Medulla oblongata (tissue), 1 donor: ENCODE results near the gene LCP1.
"Not testable (repeated sequence)": the region's sequence is repeated elsewhere in the genome, so short reads cannot be mapped to it uniquely, and the experiment has no call there.

Experiments used
- DNase-seq: peaks from one replicate; pipeline ENCODE4 v3.0.0-alpha.2; 2015; ENCODE audit errors: extremely low spot score

Gene LCP1, protein sequence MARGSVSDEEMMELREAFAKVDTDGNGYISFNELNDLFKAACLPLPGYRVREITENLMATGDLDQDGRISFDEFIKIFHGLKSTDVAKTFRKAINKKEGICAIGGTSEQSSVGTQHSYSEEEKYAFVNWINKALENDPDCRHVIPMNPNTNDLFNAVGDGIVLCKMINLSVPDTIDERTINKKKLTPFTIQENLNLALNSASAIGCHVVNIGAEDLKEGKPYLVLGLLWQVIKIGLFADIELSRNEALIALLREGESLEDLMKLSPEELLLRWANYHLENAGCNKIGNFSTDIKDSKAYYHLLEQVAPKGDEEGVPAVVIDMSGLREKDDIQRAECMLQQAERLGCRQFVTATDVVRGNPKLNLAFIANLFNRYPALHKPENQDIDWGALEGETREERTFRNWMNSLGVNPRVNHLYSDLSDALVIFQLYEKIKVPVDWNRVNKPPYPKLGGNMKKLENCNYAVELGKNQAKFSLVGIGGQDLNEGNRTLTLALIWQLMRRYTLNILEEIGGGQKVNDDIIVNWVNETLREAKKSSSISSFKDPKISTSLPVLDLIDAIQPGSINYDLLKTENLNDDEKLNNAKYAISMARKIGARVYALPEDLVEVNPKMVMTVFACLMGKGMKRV

DNA sequence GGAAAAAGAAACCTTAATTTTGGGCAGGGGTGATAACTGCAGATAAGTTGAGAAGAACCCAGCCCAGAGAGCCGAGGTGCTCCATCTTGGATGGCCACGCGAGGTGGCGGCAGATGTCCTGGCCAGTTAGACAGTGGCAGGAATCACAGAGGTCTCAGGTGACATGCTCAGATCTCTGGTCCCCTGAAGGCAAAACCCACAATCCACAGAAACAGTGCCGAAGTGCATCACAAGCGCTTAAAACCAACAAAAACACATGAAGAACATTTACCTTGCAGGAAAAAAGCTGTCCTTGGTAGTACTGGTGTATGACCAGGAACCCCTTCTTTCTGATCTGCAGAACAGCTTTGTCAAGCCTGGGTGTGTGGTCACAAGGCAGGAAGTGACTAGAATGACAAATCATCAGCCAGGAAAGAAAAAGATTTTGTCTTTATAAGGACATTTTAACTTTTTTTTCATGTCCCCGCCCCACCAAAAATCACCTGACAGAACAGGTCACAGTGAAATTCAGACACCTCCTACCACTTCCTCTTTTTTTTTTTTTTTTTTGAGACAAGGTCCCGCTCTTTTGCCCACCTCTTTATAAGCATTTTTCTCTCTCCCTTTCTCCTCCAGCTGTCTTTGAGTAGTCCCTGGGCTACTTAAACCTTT is at the start of gene LCP1:
Gene LCP1, minus strand, starts transcription at position 338 of the 651 bp plus-strand sequence. CDS start 22,515 bp downstream, outside the sequence.
- peak; percentile 63 for DNase-seq

DNA sequence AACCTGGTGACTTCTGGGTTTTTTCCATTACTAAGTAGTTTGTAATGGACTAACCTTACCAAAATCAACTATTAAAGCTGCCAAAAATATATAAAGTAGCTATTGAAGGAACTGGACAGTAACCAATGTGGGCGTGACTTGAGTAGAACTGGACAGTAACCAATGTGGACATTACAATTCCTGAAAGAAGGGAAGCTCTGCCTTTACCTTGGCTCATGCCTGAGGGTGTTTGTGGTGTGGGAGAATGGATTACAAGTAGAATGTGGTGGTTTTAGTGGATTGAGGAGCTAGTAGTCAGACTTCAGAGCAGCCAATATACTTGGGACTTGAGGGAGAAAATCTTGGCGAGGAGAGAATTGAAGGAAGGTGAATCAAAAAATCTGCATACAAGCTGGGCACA is 47.3 kb upstream of the LCP1 start:
- DNase-seq, result no peak

DNA sequence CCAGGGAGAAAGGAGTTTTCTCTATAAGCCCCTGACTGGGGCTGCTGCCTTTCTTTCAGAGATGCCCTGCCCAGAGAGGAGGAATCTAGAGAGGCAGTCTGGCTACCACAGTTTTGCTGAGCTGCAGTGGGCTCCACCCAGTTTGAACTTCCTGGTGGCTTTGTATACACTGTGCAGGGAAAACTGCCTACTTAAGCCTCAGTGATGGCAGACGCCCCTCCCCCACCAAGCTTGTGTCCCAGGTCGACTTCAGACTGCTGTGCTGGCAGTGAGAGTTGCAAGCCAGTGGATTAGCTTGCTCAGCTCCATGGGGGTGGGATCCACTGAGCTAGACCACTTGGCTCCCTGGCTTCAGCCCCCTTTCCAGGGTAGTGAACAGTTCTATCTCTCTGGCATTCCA is 38.3 kb upstream of the LCP1 start:
- not testable (repeated sequence) for DNase-seq

DNA sequence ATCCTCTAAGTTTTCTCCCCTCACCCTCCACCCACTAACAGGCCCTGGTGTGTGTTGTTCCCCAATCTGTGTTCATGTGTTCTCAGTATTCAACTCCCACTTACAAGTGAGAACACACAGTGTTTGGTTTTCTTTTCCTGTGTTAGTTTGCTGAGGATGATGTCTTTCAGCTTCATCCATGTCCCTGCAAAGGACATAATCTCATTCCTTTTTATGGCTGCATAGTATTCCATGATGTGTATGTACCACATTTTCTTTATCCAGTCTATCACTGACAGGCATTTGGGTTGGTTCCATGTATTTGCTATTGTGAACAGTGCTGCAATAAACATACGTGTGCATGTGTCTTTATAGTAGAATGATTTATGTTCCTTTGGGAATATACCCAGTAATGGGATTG is 32.8 kb upstream of the LCP1 start:
- DNase-seq, result not testable (repeated sequence)

DNA sequence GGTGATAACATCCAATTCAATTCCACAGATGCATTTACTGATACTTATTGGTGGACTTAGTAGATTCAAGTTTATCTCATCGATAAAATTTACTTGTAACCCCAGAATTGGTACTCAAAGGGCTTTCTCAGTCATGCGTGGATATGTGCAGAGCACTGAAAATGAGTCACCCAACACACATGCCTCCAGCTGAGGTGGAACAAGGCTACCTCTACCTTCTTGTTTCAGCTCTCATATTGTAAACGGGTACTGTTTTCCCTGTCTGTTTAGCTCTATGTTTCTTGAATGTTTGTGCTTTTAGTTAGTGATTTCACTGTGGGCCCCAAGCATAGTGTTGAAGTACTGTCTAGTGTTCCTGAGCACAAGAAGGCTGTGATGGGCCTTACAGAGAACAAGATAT is 31.3 kb upstream of the LCP1 start:
- peak; percentile 13 for DNase-seq

DNA sequence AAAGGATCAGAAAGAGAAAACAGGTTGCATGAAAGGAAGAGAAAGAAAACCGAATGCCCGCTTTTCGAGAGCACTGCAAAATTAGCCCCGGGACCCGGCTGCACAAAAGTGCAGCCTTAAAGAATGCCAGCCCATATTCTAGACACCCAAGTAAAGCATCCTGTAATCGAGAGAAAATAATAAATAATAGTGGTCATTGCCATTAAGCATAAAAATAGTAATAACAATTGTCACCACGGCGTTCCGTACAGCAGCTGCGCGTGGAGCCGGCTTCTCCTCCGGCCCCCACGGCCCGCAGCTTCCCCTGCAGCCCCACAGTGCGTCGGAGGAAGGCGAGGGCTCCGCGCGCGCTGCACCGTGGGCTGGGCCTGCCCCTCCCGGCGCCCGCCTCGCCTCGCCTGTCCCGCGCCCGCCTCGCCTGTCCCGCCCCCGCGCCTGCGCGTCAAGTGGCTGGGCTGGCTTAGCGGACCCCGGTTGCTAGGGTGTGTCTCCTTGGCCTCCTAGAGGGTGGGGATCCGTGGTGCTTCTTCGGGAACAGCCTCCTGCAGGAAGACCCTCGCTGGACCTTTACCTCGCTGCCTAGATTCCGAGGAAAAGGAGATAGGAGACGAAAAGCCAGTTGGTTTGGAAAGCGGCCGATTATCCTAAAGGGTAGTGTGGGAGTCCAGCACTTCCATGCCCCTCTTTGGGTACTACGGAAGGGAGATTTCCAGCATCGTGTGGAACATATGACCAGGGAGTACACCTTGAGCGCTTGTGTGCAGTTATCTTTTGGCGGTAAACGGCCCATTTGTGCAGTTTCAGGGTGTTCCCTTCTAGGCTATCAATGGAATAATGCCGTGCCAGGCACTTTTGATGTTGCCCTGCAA is 29.7 kb upstream of the LCP1 start, which contains the start of gene LRRC63:
Gene LRRC63, plus strand, starts transcription at position 446 of the 869 bp plus-strand sequence. CDS start 1,107 bp downstream, outside the sequence.
- peak; percentile 89 for DNase-seq

DNA sequence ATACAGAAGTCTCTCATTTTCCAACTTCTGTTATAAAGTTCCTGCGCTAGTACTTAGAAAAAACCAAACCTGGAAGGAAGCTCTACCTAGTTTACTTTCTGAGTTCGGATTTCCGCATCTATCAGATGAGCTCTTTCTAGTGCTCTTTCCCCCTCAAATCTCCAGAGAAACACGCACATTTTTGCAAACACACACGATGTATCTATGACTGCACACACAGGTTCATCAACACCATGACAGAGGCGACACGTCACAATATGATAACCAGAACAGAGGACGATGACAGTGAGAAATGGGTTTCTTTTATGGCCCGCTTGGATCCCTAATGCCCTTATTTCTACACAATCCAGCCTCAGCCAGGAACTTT is 29.1 kb upstream of the LCP1 start:
- peak; percentile 44 for DNase-seq

DNA sequence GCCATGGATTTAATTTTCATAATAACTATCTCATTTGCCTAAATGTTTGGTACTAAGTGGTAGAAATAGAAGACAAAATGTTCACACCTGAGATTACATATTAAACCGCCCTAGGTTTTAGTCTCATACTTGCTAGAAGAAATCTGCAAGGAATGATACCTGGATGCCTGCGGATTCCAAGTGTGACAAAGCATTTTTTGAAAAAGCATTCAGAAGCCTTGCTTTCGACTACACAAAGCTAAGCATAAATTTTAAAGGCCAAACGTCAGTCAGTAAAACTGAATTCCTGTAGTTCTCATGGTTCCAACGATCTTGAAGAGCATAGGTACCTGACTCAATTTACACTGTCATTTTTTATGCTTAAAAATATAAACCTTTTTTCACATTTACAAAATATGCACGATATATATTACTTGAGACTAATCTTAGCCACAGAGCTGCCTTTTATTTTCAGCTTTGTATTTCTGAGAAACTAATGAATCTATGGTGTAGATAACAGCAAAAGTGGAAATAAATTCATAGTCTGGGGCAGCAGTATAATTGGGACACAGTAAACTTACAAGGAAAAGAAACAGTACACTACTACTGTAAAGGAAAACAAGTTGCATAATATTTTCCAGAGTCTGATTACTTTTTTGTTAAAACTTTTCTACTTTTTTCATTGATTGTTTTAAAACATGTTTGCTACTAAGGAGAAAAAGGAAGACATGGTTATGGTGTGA is 28.5 kb upstream of the LCP1 start:
- peak; percentile 14 for DNase-seq

DNA sequence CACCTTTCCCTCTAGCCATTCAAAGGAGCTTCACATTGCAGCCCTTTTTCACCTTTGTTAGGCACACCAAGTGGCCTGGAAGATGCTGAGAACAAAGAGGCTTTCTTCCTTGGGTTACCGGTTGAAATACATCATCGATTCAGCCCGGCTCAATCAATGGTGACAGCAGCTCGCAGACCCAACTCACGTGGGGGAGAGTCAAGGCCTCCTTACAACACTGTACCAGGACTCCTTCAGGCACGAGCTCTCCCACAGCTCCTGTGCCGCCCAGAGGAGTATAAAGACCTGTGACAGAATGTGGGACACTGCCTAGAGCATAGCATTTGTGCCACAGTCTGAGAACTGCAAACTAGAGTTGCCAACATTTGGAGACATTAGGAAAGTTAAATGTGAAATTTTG is 25.9 kb upstream of the LCP1 start:
- peak; percentile 14 for DNase-seq

DNA sequence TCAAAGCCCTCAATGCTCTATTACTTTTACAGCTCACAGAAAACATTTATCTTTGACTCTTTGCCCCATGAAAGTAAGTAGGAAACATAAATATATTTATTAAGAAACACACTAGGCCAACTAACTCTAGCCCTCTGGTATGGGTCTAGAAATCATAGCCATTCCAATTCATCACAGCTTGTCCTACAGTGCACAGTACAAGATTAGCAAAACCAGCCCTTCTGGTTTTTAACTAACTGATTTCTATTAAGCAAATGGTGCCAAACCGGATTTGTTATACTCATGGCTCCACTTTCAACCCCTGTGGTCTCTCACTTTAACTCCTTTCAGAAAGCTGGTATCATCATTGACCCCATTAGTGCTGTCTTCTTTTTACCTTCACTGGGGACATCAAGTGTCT is 24.2 kb upstream of the LCP1 start:
- DNase-seq, result no peak

DNA sequence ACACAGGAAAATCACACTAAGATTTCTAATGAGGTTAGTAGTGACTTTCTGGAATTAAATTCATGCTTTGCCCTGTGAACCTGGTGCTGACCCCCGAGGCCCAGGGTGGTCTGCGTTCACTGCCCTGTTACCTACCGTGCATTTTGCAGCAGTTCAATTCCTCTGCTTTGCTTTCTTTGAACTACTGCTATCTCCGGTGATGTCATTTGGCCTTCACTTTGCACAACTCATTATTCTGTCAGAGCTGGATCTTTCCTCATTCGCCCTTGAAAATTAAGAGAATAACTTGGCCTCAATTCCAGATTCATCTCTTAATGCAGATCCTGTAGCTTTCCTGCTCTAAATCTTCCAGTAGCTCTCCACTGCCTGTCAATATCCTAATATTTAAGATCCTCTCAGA is 21.0 kb upstream of the LCP1 start:
- no peak for DNase-seq

DNA sequence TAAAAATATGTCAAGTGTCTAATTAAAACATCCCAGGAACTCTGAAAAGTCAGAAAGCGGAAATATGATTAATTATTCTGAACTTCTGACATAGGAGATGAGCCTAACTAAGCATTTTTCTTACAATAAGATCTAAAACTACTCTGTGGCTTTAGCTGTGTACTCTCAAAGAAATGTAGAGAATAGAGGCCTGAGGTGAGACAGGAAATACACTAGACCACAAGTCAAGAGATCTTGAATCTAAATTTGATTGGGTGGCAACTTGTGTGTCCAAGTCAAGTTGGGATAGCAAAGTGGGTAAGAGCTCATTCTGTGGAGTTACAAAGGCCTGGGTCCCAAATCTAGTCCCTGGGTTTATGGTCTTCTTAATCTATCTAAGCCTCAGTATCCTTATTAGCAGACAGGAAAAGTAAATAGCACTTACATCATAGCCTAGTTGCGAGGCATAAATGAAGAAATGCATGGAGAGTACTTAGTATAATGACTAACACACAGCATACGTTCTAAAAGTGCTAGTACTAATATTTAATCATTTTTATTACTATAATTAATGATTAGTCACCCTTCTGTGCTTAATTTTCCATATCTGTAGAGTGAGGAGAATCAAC is 20.3 kb upstream of the LCP1 start:
- DNase-seq, result no peak

DNA sequence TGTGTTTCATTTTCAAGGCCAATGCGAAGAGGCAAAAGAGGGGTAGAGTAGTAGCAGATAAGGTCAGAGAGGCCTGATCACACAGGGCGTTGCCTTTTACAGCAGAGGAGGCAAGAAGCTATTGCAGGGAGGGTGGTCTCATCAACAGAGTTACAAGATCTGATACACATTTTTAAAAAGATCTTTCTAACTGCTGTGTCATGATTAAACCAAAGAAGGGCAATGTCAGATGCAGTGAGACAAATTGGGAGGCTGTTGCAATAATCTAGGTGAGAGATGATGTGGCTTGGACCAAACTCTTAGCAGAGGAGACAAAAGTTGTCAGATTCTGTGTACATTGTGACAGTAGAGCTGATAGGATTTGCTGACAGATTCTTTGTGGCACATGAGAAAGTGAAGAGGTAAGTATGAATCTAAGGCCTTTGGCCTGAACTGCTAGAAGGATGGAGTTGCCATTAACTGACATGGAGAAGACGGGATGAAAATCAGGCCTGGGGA is 16.8 kb upstream of the LCP1 start:
- DNase-seq, result no peak

DNA sequence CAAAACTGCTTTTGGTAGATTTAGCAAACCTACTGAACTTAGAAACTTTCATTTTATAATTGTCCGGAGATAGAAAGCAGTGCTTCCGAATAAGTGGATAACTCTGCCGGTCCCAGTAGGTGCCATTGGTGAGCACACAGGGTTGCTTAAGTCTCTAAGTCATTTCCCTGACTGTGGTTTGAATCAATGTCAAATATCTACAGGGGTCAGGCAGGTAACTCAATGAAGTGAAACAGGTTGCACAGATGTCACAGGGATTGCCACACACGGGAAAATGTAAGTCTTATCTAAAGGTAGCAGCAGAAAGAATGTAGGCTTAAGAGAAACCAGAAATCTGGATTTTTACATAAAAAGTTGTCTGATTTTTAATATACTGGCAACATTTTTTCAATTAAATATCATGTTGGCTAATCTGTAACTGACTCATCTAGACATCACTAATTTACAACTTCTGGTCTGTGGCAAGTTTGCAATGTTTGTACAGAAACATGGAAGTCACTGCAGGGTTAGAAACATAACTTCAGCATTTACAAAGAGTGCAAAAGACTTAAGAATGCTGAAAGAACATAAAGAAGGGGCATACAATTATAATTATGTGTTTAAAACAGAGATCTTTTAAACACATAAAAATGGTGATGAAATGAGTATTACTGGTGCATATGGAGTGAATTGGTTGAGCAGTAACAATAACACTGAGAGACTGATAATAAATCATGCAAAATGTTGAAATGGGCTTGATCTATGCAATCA is 15.5 kb upstream of the LCP1 start:
- no peak for DNase-seq

DNA sequence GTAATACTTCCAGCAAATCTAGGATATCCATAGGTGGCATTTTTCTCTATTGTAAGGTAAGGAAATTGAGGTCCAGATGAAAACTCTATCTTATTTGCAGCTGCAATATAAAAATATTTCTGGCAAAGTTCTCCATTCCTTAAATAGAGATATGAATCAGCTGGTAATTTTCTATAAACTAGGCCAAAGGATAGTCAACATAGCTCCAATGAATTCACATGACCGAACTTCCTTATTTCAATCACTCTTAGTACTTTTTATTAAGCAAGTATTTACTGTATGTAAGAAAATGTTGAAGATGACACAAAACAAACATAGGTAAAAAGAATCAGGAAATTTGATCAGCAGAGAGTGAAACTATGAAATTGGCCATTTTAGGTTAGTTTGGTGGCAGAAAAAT is 13.0 kb upstream of the LCP1 start:
- DNase-seq, result no peak

DNA sequence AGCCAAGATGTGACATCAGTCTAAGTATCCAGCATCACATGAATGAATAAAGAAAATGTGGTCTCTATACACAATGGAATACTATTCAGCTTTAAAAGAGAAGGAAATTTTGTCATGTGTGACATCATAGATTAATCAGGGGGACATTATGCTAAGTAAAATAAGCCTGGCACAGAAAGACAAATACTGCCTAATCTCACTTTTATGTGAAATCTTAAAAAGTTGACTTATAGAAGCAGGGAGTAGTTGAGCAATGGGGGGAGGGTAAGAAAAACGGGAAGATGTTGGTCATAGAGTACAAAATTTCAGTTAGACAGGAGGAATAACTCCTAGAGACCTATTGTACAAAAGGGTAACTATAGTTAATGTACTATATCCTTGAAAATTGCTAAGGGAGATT is 10.4 kb upstream of the LCP1 start:
- DNase-seq, result no peak

DNA sequence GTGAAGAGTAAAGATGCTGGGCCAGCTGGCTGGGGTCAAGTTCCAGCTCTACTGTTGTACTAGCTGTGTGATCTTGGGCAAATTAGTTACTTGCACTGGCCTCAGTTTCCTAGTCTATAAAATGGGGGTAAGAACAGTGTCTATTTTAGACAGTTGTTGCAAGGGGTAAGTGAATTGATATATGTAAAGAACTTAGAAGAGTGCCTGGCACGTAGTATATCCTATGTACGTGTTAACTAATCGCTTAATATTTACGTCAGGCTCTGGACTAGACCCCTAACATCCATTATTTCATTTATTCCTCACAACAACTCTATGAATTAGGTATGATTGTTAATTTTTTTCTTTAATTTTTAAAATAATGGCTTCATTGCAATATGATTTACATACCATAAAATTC is 3.7 kb upstream of the LCP1 start:
- DNase-seq, result no peak

DNA sequence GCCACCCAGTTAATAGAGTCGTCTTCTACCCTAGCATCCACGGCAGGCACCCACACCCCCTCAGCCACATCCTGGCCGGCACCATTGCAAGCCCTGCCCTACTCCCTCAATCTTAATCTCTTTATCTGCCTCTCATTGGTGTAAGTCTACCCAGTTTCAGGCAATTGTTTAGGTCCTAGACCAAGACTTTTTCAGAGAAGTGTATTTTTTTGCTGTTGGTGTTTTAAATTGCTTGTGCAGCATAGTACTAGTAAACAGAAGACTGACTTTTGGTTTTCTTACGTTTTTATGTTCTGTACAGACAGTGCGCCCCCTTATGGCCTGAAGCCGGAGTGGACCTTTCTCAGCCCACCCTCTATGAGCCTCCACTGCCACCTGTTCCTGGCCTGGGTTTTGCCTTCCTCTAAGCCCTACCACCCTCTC is 2.3 kb upstream of the LCP1 start:
- DNase-seq, result peak; percentile 51

DNA sequence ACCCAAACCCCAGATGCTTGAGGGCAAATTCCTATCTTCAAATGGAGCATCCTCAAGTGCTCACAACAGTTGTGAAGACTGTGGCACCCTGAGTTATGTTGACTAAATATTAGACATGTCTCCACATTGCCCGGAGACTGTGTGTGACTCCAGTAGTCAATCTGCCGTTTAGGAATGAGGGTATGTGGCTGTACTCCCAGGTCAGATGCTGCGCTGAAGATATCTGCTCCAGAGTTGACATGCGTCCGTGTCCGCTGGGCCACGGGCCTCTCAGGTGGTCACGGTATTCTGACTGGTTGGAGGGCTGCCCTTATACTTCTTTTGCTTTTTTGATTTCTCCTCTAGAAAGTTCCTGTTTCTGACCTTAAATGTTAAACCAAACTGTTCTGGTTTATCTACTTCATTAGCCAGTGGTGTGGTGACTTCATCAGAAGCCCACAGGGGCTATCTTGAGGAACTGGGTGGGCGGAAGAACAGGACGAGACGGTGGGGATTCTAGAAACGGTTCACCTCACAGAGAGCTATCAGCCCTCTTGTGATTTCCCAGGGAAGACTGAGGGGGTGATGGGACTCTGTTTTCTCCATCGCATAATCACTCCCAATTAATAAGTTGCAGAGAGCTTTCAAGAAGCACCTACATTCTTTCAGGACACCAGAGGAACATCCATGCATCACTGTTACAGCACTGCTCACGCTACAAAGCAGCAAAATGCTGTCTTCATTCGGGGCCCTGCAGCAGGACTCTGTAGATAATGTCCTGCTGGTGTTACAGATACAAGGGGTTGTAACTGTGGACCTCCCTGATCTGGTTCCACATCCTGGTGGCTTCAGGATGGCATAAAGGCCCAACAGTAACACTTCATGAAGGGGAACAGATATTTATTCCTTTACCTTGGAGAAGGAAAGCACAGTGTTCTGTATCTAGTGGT is 1.3 kb upstream of the LCP1 start:
- no peak for DNase-seq
